Measurements from ENCODE around the gene OLR1. TPM values are rescaled to one million over a fixed set of nuclear protein-coding genes. Genes with fewer than 3 reads are reported as not detected.

The OLR1 gene
- total and polyA plus RNA-seq, 9 donors = 0.10 to 12.3 (median 0.74) TPM

DNA sequence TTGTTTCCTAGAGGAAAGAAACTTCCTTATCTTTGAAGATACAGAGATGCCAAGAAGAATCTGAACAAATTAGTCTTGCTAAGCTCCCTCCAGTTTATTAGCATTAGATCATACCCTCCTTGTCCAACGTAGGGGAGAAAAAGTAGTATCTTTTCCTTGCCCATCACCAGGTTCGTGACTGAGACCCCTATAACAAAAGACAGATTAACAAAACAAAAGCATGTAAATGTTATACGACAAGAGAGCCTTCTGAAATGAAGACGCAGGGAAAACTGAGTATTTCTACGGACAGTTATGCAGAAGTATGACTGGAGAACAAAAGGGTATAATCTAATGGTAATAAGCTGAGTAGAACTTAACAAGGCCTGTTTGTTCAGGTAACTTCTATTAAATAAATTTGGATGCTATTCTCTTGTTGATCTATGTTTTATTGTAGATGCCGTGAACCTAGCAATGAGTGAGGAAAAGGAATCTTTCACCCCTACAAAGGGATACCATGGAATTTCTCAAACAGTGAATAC is 39.0 kb downstream of the OLR1 start:
- TF ChIP-seq EP300 (IDR thresholded peaks at IDR 0.05) (no peak), POLR2A (IDR thresholded peaks at IDR 0.05) (no peak)
- TF ChIP-seq, protein P1, sequence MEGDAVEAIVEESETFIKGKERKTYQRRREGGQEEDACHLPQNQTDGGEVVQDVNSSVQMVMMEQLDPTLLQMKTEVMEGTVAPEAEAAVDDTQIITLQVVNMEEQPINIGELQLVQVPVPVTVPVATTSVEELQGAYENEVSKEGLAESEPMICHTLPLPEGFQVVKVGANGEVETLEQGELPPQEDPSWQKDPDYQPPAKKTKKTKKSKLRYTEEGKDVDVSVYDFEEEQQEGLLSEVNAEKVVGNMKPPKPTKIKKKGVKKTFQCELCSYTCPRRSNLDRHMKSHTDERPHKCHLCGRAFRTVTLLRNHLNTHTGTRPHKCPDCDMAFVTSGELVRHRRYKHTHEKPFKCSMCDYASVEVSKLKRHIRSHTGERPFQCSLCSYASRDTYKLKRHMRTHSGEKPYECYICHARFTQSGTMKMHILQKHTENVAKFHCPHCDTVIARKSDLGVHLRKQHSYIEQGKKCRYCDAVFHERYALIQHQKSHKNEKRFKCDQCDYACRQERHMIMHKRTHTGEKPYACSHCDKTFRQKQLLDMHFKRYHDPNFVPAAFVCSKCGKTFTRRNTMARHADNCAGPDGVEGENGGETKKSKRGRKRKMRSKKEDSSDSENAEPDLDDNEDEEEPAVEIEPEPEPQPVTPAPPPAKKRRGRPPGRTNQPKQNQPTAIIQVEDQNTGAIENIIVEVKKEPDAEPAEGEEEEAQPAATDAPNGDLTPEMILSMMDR (IDR thresholded peaks at IDR 0.05) = no peak
- no peaks in the 10 kb centered on the region for H3K27me3 ChIP-seq
- H3K4me1 ChIP-seq (ENCODE audit: insufficient read depth) = no peaks in the 10 kb centered on the region
- WGBS, 3 donors = 83 to 90% (median 85%) methylated on average over 6 of the region's 6 CpGs
- H3K9me3 ChIP-seq = no peaks in the 10 kb centered on the region
- intact Hi-C loops (cut with DNase I) = loop anchor here in 2 of 4 donors (10.0 kb wide), 2 partner anchors 98 to 108 kb away; partner anchors contain the start of gene CLEC9A (in 1 of the 2)
- H3K36me3 ChIP-seq = no peaks in the 10 kb centered on the region
- no peak overlapping the region for H3K27ac ChIP-seq
- DNase-seq = no peak
- H3K4me3 ChIP-seq = no peak overlapping the region

DNA sequence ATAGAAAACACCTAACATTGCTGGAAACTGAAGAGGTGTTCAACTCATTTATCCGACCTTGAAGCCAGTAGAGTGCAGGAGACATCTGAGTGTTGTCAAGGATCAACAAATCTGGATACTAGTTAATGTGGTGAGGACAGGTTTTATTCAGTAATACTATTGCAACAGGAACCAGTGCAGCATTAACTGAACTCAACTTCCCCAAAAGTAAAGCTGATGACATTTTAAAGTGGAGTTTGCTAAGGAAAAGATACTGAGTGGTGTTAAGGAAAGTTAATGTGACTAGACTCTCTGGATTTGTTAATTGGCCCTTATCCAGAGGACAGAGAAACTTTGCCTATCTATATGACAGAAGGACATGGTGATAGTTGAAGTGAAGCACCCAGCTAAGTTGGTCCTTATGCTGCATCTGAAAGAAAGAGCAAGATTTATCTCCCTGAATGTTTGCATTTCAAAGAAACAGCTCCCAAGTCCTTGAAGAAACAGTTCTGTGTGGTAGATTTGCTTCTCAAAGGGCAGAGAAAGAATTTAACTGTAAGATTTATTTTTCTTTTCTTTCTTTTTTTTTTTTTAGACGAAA is 40.7 kb downstream of the OLR1 start:
- TF ChIP-seq, protein P1 (IDR thresholded peaks at IDR 0.05) = no peak
- TF ChIP-seq POLR2A (IDR thresholded peaks at IDR 0.05) = no peak
- no peak for TF ChIP-seq EP300 (IDR thresholded peaks at IDR 0.05)
- intact Hi-C loops (cut with DNase I) = loop anchor here in 2 of 4 donors (10.0 kb wide), 2 partner anchors 96 to 106 kb away; partner anchors contain the start of gene CLEC9A (in 1 of the 2)
- no peaks in the 10 kb centered on the region for H3K36me3 ChIP-seq
- no peak overlapping the region for H3K4me3 ChIP-seq
- H3K9me3 ChIP-seq = no peaks in the 10 kb centered on the region
- H3K27ac ChIP-seq = no peak overlapping the region
- 20 to 40% (median 30%) methylated on average over 2 of the region's 2 CpGs for WGBS, 3 donors
- no peaks in the 10 kb centered on the region for H3K27me3 ChIP-seq
- H3K4me1 ChIP-seq (ENCODE audit: insufficient read depth) = no peaks in the 10 kb centered on the region
- no peak for DNase-seq

DNA sequence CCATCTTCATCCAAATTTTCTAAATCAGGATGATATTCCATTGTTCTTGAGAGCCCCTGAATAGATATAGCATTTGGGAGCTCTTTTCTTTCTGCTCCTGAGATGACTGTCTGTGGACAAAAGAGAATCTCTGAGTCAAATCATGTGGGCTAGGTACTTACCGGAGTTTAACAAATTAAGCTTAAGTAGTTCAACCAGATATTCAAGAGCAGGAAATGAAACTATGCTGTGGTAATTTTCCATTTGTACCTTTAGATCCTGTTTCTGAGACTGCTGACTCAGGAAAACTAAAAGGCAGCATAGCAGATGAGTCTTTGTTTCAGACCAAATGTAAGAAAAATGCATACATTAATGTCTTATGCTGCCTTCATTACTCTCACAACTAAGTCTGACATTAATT is 41.9 kb downstream of the OLR1 start, which contains the start of gene CLEC7A:
TSS of gene CLEC7A (minus strand) at position 158 of the 400 bp plus-strand sequence. CDS start at position 41, 117 bp downstream.
- no peak within 1 kb of the TSS for H3K27ac ChIP-seq
- H3K9me3 ChIP-seq = no peaks in the 10 kb centered on the region
- H3K4me1 ChIP-seq (ENCODE audit: insufficient read depth) = no peaks in the 10 kb centered on the region
- no peaks in the 10 kb centered on the region for H3K27me3 ChIP-seq
- no peak for DNase-seq
- no peaks in the 10 kb centered on the region for H3K36me3 ChIP-seq
- intact Hi-C loops (cut with DNase I) = loop anchor here in 2 of 4 donors (10.0 kb wide), 2 partner anchors 95 to 105 kb away; partner anchors contain the start of gene CLEC9A (in 1 of the 2)
- WGBS, 3 donors = 80 to 89% (median 82%) methylated on average over 1 of the region's 1 CpG
- TF ChIP-seq EP300 (IDR thresholded peaks at IDR 0.05) (no peak), POLR2A (IDR thresholded peaks at IDR 0.05) (no peak)
- TF ChIP-seq, protein P1 (IDR thresholded peaks at IDR 0.05) = no peak
- no peak within 1 kb of the TSS for H3K4me3 ChIP-seq

DNA sequence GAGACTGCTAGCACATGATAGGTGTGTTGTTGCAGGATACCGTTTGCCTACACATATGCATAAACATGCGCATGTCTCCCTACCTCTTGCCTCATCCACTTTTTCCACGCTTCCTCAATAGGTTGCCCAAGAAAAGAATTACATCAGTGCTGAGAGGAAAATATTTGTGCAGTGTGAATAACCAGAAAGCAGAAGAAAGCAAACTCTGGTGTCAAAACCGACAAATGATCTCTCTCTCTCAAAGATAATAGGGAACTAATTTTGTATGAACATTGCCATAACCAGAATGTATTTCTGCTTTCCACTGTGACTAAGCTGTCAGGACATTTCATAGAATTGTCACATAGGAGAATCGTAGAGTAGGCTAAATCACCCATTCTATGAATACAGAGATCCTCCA is 43.2 kb downstream of the OLR1 start:
- Histone ChIP-seq H3K4me1 (ENCODE audit: insufficient read depth) (no peaks in the 10 kb centered on the region), H3K27me3 (no peaks in the 10 kb centered on the region), H3K4me3 (no peak overlapping the region), H3K36me3 (no peaks in the 10 kb centered on the region), H3K27ac (no peak overlapping the region), H3K9me3 (no peaks in the 10 kb centered on the region)
- 76 to 80% (median 79%) methylated on average over 5 of the region's 5 CpGs for WGBS, 3 donors
- TF ChIP-seq, protein P1 (IDR thresholded peaks at IDR 0.05) = no peak
- TF ChIP-seq EP300 (IDR thresholded peaks at IDR 0.05) = no peak
- TF ChIP-seq POLR2A (IDR thresholded peaks at IDR 0.05) = no peak
- intact Hi-C loops (cut with DNase I) = loop anchor here in 1 of 4 donors (10.0 kb wide), 1 partner anchor 54 kb away; no protein-coding TSS in a partner anchor
- no peak for DNase-seq

Data from ovary (tissue), 9 donors.